ENCODE data around the gene ATG7.

- TF ChIP-seq POLR2A (IDR thresholded peaks at IDR 0.05), result no peak
- no peak for TF ChIP-seq CTCF (IDR thresholded peaks at IDR 0.05)
Observed at GRCh38 chr3:11346416-11346815, 74.2 kb downstream of the ATG7 start.

Measured in thyroid gland (tissue), 4 donors.